Thyroid gland (tissue), 4 donors: ENCODE measurements around the gene SORL1.

Experiments
- CTCF ChIP-seq, 6 experiments: fragments of 200-600 bp in 3 of 6; fragments of 450-650 bp in 3 of 6; sonication (generic) in 3 of 6; IDR thresholded peaks; one replicate each; pipeline ENCODE4 v1.5.1; 2016 to 2019; ENCODE audit warnings: antibody characterized with exemption in 6 of 6, mild to moderate bottlenecking in 2 of 6, inconsistent platforms in 1 of 6, moderate library complexity in 1 of 6
- POLR2A ChIP-seq, 2 donors: fragments of 450-650 bp; IDR thresholded peaks; one replicate each; pipeline ENCODE4 v1.6.1; 2017; ENCODE audit warnings: antibody characterized with exemption in 2 of 2, mild to moderate bottlenecking in 2 of 2, moderate library complexity in 1 of 2

- TF ChIP-seq CTCF (IDR thresholded peaks at IDR 0.05) (no peak), POLR2A (IDR thresholded peaks at IDR 0.05) (no peak)
Measured at GRCh38 chr11:121465709-121466062, 13.6 kb downstream of the SORL1 start.
